Measurements from ENCODE around the gene PALLD.

DNA sequence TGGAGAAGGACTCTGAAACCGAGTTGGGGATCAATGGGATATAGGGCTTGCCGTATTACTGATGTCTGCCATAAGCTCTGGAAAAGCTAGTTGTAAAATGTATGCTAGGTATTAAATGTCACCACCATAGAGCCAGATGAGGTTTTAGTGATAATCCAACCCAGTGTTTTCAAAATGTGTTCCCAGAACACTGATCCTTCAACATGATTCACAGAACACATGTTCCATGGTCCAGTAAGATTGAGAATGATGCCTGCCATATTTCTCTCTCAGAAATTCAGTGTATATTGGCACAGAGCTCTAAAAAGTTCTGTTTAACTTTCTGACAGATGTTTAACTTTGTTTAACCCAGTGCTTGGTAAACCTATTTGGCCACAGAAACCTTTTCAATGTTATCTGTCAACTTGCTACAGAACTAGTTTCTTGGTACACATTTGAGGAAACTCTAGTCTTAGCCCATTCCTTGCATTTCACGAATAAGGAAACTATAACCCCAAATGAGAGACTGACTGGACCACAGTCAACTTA is 160.2 kb downstream of the PALLD start:
- TF ChIP-seq, protein P1, sequence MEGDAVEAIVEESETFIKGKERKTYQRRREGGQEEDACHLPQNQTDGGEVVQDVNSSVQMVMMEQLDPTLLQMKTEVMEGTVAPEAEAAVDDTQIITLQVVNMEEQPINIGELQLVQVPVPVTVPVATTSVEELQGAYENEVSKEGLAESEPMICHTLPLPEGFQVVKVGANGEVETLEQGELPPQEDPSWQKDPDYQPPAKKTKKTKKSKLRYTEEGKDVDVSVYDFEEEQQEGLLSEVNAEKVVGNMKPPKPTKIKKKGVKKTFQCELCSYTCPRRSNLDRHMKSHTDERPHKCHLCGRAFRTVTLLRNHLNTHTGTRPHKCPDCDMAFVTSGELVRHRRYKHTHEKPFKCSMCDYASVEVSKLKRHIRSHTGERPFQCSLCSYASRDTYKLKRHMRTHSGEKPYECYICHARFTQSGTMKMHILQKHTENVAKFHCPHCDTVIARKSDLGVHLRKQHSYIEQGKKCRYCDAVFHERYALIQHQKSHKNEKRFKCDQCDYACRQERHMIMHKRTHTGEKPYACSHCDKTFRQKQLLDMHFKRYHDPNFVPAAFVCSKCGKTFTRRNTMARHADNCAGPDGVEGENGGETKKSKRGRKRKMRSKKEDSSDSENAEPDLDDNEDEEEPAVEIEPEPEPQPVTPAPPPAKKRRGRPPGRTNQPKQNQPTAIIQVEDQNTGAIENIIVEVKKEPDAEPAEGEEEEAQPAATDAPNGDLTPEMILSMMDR (IDR thresholded peaks at IDR 0.05; ENCODE audit: borderline replicate concordance, extremely low read depth, low read length, poor library complexity, severe bottlenecking), result no peak
- no peak for TF ChIP-seq EZH2 (IDR thresholded peaks at IDR 0.05; ENCODE audit: borderline replicate concordance, low read depth, low read length, severe bottlenecking)
